Measurements from ENCODE around the gene DDX10. TPM values are rescaled to one million over a fixed set of nuclear protein-coding genes. Genes with fewer than 3 reads are reported as not detected.

DDX10 gene
- total RNA-seq, 1 donor from 2014 or later: 67.4 TPM

- TF ChIP-seq CTCF (IDR thresholded peaks at IDR 0.05; ENCODE audit: insufficient read depth, low read length, severe bottlenecking): no peak
- no peaks in the 10 kb centered on the region for H3K27me3 ChIP-seq (ENCODE audit: control insufficient read depth, insufficient read depth, low read length)
- H3K4me3 ChIP-seq (ENCODE audit: low read depth, low read length): no peak overlapping the region
- no peak for FAIRE-seq
- H3K36me3 ChIP-seq (ENCODE audit: control insufficient read depth, insufficient read depth, low read length): no peaks in the 10 kb centered on the region
- DNase-seq (ENCODE audit: low read depth): no peak
Observed at GRCh38 chr11:108934289-108934688, 269.4 kb downstream of the DDX10 start.

GRCh38 chr11:108934696-108935095 lies 269.8 kb downstream of the DDX10 start:
- no peak for DNase-seq (ENCODE audit: low read depth)
- Histone ChIP-seq H3K4me3 (ENCODE audit: low read depth, low read length) (no peak overlapping the region), H3K27me3 (ENCODE audit: control insufficient read depth, insufficient read depth, low read length) (no peaks in the 10 kb centered on the region), H3K36me3 (ENCODE audit: control insufficient read depth, insufficient read depth, low read length) (no peaks in the 10 kb centered on the region)
- FAIRE-seq: no peak
- no peak for TF ChIP-seq CTCF (IDR thresholded peaks at IDR 0.05; ENCODE audit: insufficient read depth, low read length, severe bottlenecking)

GRCh38 chr11:108937746-108938145 lies 272.9 kb downstream of the DDX10 start:
- H3K27me3 ChIP-seq (ENCODE audit: control insufficient read depth, insufficient read depth, low read length): no peaks in the 10 kb centered on the region
- peaks cover 6% of the 10 kb centered on the region for H3K36me3 ChIP-seq (ENCODE audit: control insufficient read depth, insufficient read depth, low read length)
- no peak for FAIRE-seq
- no peak overlapping the region for H3K4me3 ChIP-seq (ENCODE audit: low read depth, low read length)
- TF ChIP-seq CTCF (IDR thresholded peaks at IDR 0.05; ENCODE audit: insufficient read depth, low read length, severe bottlenecking): no peak
- DNase-seq (ENCODE audit: low read depth): no peak

- Histone ChIP-seq H3K36me3 (ENCODE audit: control insufficient read depth, insufficient read depth, low read length) (peaks cover 6% of the 10 kb centered on the region), H3K4me3 (ENCODE audit: low read depth, low read length) (no peak overlapping the region), H3K27me3 (ENCODE audit: control insufficient read depth, insufficient read depth, low read length) (no peaks in the 10 kb centered on the region)
- no peak for DNase-seq (ENCODE audit: low read depth)
- no peak for TF ChIP-seq CTCF (IDR thresholded peaks at IDR 0.05; ENCODE audit: insufficient read depth, low read length, severe bottlenecking)
- FAIRE-seq: no peak
Observed at GRCh38 chr11:108938604-108939003, 273.7 kb downstream of the DDX10 start.

- H3K36me3 ChIP-seq (ENCODE audit: control insufficient read depth, insufficient read depth, low read length): peaks cover 6% of the 10 kb centered on the region
- no peaks in the 10 kb centered on the region for H3K27me3 ChIP-seq (ENCODE audit: control insufficient read depth, insufficient read depth, low read length)
- FAIRE-seq (no peak), DNase-seq (ENCODE audit: low read depth) (no peak)
- TF ChIP-seq CTCF (IDR thresholded peaks at IDR 0.05; ENCODE audit: insufficient read depth, low read length, severe bottlenecking): no peak
- no peak overlapping the region for H3K4me3 ChIP-seq (ENCODE audit: low read depth, low read length)
Observed at GRCh38 chr11:108939135-108939534, 274.3 kb downstream of the DDX10 start.

- TF ChIP-seq CTCF (IDR thresholded peaks at IDR 0.05; ENCODE audit: insufficient read depth, low read length, severe bottlenecking): no peak
- Histone ChIP-seq H3K36me3 (ENCODE audit: control insufficient read depth, insufficient read depth, low read length) (peaks cover 6% of the 10 kb centered on the region), H3K27me3 (ENCODE audit: control insufficient read depth, insufficient read depth, low read length) (no peaks in the 10 kb centered on the region), H3K4me3 (ENCODE audit: low read depth, low read length) (no peak overlapping the region)
- DNase-seq (ENCODE audit: low read depth): no peak
- no peak for FAIRE-seq
Observed at GRCh38 chr11:108943853-108944252, 279.0 kb downstream of the DDX10 start.

All from bronchial epithelial cell (primary cell).